ENCODE measurements around the gene FRMD4A.

FRMD4A gene

DNA sequence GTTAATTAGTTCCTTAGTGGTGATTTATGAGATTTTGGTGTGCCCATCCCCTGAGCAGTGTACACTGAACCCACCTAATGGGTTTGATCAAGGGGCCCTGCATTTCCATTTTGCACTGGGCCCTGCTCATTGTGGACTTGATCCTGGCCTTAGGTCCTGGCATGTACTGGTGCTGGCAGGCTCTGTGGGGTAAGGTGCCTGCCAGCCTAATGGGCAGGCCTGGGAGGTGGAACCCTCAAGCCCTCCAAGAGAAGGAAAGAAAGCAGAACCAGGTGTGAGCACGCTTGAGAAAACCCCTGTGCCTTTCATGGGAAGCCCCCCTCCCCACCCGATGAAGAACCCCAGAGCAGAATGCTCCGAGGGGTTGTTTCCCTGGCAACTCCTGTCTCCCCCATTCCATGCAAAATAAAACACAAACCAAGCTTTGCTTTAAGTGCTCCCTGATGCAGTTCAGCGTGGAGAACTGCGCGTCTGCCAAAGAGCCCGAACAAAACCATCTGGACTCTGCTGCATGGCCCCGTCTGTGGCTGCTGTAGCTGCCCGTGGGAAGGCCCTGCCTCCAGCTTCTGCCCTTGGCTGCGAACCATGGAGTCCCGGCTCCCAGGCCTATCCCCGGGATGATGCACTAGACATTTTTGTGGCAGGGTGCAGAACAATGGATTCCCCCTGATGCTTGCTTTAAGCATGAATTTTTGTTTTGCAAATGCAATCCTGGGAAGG is 620.6 kb downstream of the FRMD4A start:
- CTCF ChIA-PET = no interaction called here
- DNase-seq (ENCODE audit: extremely low spot score) = no peak
- TF ChIP-seq ELF4 (IDR thresholded peaks at IDR 0.05) = no peak
- no peak for TF ChIP-seq BHLHE40 (IDR thresholded peaks at IDR 0.05; ENCODE audit: borderline replicate concordance)
- TF ChIP-seq CTBP1 (IDR thresholded peaks at IDR 0.05; ENCODE audit: borderline replicate concordance) = no peak
- TF ChIP-seq, protein P1, sequence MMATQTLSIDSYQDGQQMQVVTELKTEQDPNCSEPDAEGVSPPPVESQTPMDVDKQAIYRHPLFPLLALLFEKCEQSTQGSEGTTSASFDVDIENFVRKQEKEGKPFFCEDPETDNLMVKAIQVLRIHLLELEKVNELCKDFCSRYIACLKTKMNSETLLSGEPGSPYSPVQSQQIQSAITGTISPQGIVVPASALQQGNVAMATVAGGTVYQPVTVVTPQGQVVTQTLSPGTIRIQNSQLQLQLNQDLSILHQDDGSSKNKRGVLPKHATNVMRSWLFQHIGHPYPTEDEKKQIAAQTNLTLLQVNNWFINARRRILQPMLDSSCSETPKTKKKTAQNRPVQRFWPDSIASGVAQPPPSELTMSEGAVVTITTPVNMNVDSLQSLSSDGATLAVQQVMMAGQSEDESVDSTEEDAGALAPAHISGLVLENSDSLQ (IDR thresholded peaks at IDR 0.05) = no peak
- TF ChIP-seq HDGF (IDR thresholded peaks at IDR 0.05; ENCODE audit: borderline replicate concordance) = no peak
- TF ChIP-seq ARNT (IDR thresholded peaks at IDR 0.05) = no peak
- TF ChIP-seq LEF1 (IDR thresholded peaks at IDR 0.05; ENCODE audit: borderline replicate concordance) = no peak
- TF ChIP-seq SP1 (IDR thresholded peaks at IDR 0.05) = no peak
- no peak for TF ChIP-seq L3MBTL2 (conservative IDR thresholded peaks at IDR 0.05)
- no peak for TF ChIP-seq NFRKB (IDR thresholded peaks at IDR 0.05)
- no peak for TF ChIP-seq FOXK2 (IDR thresholded peaks at IDR 0.05)
- TF ChIP-seq ZNF384 (IDR thresholded peaks at IDR 0.05) = no peak
- TF ChIP-seq TARDBP (IDR thresholded peaks at IDR 0.05) = no peak
- no peak for TF ChIP-seq SUZ12 (IDR thresholded peaks at IDR 0.05)
- no peak for TF ChIP-seq FOXM1 (IDR thresholded peaks at IDR 0.05; ENCODE audit: borderline replicate concordance)
- no peak for TF ChIP-seq FOXA1 (IDR thresholded peaks at IDR 0.05)
- POLR2A ChIA-PET = no interaction called here

DNA sequence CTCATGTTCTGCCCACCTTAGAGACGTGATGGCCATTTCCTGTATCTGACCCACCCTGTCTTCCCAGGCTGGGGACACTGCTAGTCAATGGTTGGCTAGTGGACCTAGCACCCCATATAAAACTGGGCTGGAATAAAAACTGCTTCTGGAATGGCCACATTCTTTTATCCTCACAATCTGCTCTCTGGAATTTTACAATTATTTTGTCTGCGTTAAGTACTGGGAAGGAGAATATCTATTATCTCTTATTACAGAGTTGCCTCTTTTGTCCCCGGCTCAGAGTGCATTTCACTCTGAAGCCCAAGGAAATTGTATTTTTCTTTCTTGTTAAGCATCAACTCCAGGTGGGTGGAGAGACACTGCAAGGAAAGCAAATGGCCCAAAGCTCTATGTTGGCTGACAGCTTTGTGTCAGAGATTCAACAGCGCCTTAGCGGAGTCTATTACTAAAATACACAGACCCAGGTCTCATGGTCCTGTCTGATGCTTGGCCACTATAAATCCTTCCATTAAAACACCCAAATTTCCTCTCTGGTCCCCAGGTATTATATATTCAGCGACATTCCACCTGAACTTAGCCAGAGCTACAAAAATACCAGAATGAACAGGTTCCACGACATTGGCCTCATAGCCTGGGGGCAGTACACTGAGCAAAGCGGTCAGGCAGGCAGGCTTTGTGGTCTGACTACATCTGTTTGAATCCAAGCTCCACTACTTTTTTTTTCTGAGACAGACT is 622.3 kb downstream of the FRMD4A start:
- no peak for DNase-seq (ENCODE audit: extremely low spot score)
- POLR2A ChIA-PET = interaction anchor here (1.0 kb wide), 2 partner anchors 9 to 35 kb away, joined by 4 to 5 read pairs; no protein-coding TSS in a partner anchor
- CTCF ChIA-PET = interaction anchor here (1.3 kb wide), 1 partner anchor 13 kb away, joined by 3 read pairs; no protein-coding TSS in a partner anchor
- no peak for TF ChIP-seq FOXK2 (IDR thresholded peaks at IDR 0.05)
- no peak for TF ChIP-seq FOXA1 (IDR thresholded peaks at IDR 0.05)
- no peak for TF ChIP-seq HDGF (IDR thresholded peaks at IDR 0.05; ENCODE audit: borderline replicate concordance)
- no peak for TF ChIP-seq CTBP1 (IDR thresholded peaks at IDR 0.05; ENCODE audit: borderline replicate concordance)
- no peak for TF ChIP-seq L3MBTL2 (conservative IDR thresholded peaks at IDR 0.05)
- no peak for TF ChIP-seq SP1 (IDR thresholded peaks at IDR 0.05)
- no peak for TF ChIP-seq FOXM1 (IDR thresholded peaks at IDR 0.05; ENCODE audit: borderline replicate concordance)
- TF ChIP-seq LEF1 (IDR thresholded peaks at IDR 0.05; ENCODE audit: borderline replicate concordance) = no peak
- no peak for TF ChIP-seq ARNT (IDR thresholded peaks at IDR 0.05)
- no peak for TF ChIP-seq NFRKB (IDR thresholded peaks at IDR 0.05)
- TF ChIP-seq ZNF384 (IDR thresholded peaks at IDR 0.05) = no peak
- TF ChIP-seq SUZ12 (IDR thresholded peaks at IDR 0.05) = no peak

DNA sequence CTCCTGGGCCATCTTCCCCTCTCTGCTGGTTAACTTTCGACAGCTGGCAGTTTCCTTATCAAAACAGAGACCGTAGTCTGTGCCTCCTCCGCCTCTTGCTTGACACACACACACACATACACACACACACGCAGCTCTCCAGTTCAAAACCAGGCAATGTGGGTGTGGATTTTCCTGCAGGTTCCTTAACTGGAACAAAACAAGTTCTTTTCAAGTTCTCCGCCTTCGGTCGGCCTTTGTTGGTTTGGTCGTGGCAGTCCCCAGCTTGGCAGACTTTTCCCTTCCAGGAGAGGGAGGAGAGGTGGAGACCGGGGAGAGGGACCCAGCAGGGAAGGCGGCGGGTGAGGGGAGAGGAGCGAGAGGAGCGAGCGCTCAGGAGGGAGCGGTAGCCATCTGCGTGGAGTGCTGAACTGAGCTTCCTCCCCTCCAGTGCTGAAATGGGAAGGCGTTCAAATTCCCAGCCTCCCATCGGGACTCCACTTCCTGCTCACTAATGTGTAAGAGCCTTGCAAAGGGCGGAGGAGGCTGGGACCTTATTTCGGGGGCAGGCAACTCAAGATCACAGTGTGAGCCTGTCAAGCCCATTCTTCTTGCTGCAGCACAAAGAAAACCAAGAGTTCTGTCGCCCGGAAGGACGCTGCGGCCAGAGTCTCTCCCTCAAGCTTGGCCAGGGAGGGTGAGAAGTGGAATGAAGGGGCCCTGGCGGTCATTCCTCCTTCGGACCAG is 623.4 kb downstream of the FRMD4A start:
- TF ChIP-seq ZNF384 (IDR thresholded peaks at IDR 0.05) = no peak
- no peak for TF ChIP-seq NFRKB (IDR thresholded peaks at IDR 0.05)
- no peak for TF ChIP-seq FOXM1 (IDR thresholded peaks at IDR 0.05; ENCODE audit: borderline replicate concordance)
- no peak for TF ChIP-seq SUZ12 (IDR thresholded peaks at IDR 0.05)
- no peak for TF ChIP-seq ARNT (IDR thresholded peaks at IDR 0.05)
- TF ChIP-seq L3MBTL2 (conservative IDR thresholded peaks at IDR 0.05) = no peak
- TF ChIP-seq LEF1 (IDR thresholded peaks at IDR 0.05; ENCODE audit: borderline replicate concordance) = no peak
- TF ChIP-seq FOXA1 (IDR thresholded peaks at IDR 0.05) = no peak
- TF ChIP-seq HDGF (IDR thresholded peaks at IDR 0.05; ENCODE audit: borderline replicate concordance) = no peak
- TF ChIP-seq BHLHE40 (IDR thresholded peaks at IDR 0.05; ENCODE audit: borderline replicate concordance) = no peak
- TF ChIP-seq, protein P1 (IDR thresholded peaks at IDR 0.05) = no peak
- TF ChIP-seq FOXK2 (IDR thresholded peaks at IDR 0.05) = no peak
- TF ChIP-seq CTBP1 (IDR thresholded peaks at IDR 0.05; ENCODE audit: borderline replicate concordance) = no peak
- no peak for TF ChIP-seq SP1 (IDR thresholded peaks at IDR 0.05)
- no peak for TF ChIP-seq ELF4 (IDR thresholded peaks at IDR 0.05)
- ChIA-PET CTCF (interaction anchor here (0.9 to 1.3 kb wide), 2 partner anchors 13 to 14 kb away, joined by 3 read pairs; no protein-coding TSS in a partner anchor), POLR2A (interaction anchor here (0.6 to 1.7 kb wide), 5 partner anchors 10 to 337 kb away, joined by 3 to 5 read pairs (median 4); no protein-coding TSS in a partner anchor)
- DNase-seq (ENCODE audit: extremely low spot score) = peak; percentile 59

DNA sequence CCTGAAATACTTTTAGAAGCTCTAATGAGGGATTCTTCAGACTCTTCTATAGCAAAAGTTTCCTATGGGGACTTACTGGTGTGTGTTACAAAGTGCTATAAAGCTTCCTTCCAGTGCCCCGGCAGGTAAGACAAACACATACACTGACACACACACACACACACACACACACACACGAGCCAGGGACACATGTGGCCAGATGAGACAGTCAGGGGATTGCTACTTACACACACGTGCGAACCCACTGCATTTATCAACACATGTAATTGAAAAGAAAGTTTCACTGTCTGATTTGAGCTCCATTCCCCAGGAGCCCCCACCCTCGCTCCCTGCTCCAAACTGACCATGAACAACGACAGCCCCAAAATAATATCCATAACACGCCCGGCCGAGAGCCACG is 624.1 kb downstream of the FRMD4A start:
- DNase-seq (ENCODE audit: extremely low spot score) = no peak
- TF ChIP-seq ZNF384 (IDR thresholded peaks at IDR 0.05) (no peak), NFRKB (IDR thresholded peaks at IDR 0.05) (no peak), L3MBTL2 (conservative IDR thresholded peaks at IDR 0.05) (no peak), LEF1 (IDR thresholded peaks at IDR 0.05; ENCODE audit: borderline replicate concordance) (no peak), CTBP1 (IDR thresholded peaks at IDR 0.05; ENCODE audit: borderline replicate concordance) (no peak), FOXK2 (IDR thresholded peaks at IDR 0.05) (no peak), SP1 (IDR thresholded peaks at IDR 0.05) (no peak), HDGF (IDR thresholded peaks at IDR 0.05; ENCODE audit: borderline replicate concordance) (no peak), ARNT (IDR thresholded peaks at IDR 0.05) (no peak), TARDBP (IDR thresholded peaks at IDR 0.05) (no peak), BHLHE40 (IDR thresholded peaks at IDR 0.05; ENCODE audit: borderline replicate concordance) (no peak), ELF4 (IDR thresholded peaks at IDR 0.05) (no peak), FOXM1 (IDR thresholded peaks at IDR 0.05; ENCODE audit: borderline replicate concordance) (no peak), SUZ12 (IDR thresholded peaks at IDR 0.05) (no peak), FOXA1 (IDR thresholded peaks at IDR 0.05) (no peak)
- TF ChIP-seq, protein P1 (IDR thresholded peaks at IDR 0.05) = no peak
- POLR2A ChIA-PET = interaction anchor here (0.6 to 1.7 kb wide), 2 partner anchors 53 to 338 kb away, joined by 3 to 5 read pairs; no protein-coding TSS in a partner anchor
- CTCF ChIA-PET = interaction anchor here (0.9 kb wide), 1 partner anchor 12 kb away, joined by 3 read pairs; no protein-coding TSS in a partner anchor
